GM18861 (cell line): ENCODE data around the gene SNRPD3.
"Not testable (repeated sequence)": the region's sequence is repeated elsewhere in the genome, so short reads cannot be mapped to it uniquely, and the experiment has no call there.

ENCODE experiments used
- ATAC-seq: cut with Tn5 transposase; IDR thresholded peaks from one replicate; pipeline ENCODE4 v1.9.1; 2021; ENCODE audit not compliant: unreplicated experiment

SNRPD3 gene

DNA sequence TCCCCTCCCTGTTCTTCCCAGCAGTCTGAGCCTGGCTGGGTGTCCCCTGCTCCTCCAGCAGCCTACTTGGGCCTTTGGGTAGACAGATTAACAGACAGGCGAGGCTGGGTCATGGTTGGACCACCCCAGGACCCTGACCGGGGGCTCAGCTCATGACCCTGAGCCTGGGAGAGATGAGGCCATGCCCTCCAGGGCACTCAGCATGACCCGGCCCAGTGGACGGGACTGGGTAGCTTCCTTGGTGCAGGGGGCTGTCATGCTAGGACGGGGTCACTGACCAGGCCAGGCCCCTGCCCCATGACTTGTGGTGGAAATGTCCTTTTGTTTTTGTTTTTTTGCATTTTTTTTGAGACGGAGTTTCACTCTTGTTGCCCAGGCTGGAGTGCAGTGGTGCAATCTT, 52.5 kb downstream of the SNRPD3 start:
- not testable (repeated sequence) for ATAC-seq

DNA sequence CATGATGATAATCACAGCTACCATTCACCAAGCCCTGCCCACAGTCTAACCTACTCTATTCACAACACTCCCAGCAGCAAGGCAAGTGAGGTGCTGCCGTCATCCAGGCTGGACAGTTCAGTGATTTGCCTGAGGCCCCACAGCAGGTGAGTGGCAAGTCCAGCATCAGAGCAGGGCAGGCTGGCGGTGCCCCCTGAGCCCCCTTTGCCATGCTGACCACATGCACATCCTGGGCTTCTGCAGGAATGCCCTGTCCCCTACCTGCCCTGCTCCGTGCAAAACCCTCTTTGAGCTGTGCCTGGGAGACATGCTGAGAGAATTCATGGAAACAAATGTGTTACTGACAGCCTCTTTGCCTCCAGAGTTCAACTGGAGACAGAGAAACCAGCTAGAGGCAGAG, 54.1 kb downstream of the SNRPD3 start:
- ATAC-seq = not testable (repeated sequence)

- not testable (repeated sequence) for ATAC-seq
These were observed 59.0 kb downstream of the SNRPD3 start for GRCh38 chr22:24614794-24615193.

DNA sequence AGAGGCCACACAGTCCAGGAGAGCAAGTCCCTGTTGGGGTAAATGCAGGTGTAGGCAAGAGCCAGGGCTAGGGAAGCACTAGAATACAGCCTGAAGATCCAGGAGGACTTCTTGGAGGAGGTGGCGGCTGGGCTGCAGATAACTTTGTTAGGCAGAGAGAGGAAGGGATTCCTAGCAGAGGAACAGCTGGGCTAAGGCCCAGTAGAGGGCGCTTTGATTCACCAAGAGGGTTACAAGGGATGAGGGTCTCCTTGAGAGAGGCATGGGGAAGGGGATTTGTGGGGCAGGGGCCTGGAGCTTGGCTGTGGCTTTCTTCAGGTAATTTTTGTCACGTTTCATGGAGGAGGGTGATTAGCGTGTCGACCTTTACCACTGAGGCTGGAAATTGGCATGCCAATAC, 65.4 kb downstream of the SNRPD3 start:
- not testable (repeated sequence) for ATAC-seq

GRCh38 chr22:24622596-24622995, 66.8 kb downstream of the SNRPD3 start:
- ATAC-seq = not testable (repeated sequence)
